ENCODE measurements around the gene CPTP. TPM values are rescaled to one million over a fixed set of nuclear protein-coding genes. Genes with fewer than 3 reads are reported as not detected.

CPTP gene
- total RNA-seq, 1 donor from 2014 or later: 40.1 TPM

GRCh38 chr1:1329304-1330210 lies 5.0 kb downstream of the CPTP start:
- no peak for TF ChIP-seq CTCF (conservative IDR thresholded peaks at IDR 0.05; ENCODE audit: low read depth, low read length)
- H3K4me3 ChIP-seq (ENCODE audit: low read depth, low read length): no peak overlapping the region
- no peak for DNase-seq (ENCODE audit: low read depth)

- no peak for TF ChIP-seq CTCF (conservative IDR thresholded peaks at IDR 0.05; ENCODE audit: low read depth, low read length)
- no peak overlapping the region for H3K4me3 ChIP-seq (ENCODE audit: low read depth, low read length)
- no peak for DNase-seq (ENCODE audit: low read depth)
Observed at GRCh38 chr1:1330366-1331067, 5.9 kb downstream of the CPTP start.

GRCh38 chr1:1331068-1331965 lies 6.7 kb downstream of the CPTP start, which contains the start of gene TAS1R3:
Gene TAS1R3, plus strand, starts transcription at chr1:1331280. Its CDS starts 66 bp downstream, at chr1:1331346.
- no peak for DNase-seq (ENCODE audit: low read depth)

GRCh38 chr1:1332031-1332755 lies 7.6 kb downstream of the CPTP start:
- DNase-seq (ENCODE audit: low read depth): no peak
- no peak for TF ChIP-seq CTCF (conservative IDR thresholded peaks at IDR 0.05; ENCODE audit: low read depth, low read length)
- H3K4me3 ChIP-seq (ENCODE audit: low read depth, low read length): no peak overlapping the region

More at GRCh38 chr1:1331068-1331965, 6.7 kb downstream of the CPTP start, which contains the start of gene TAS1R3:
- no peak for TF ChIP-seq CTCF (conservative IDR thresholded peaks at IDR 0.05; ENCODE audit: low read depth, low read length)
- no peak within 1 kb of the TSS for H3K4me3 ChIP-seq (ENCODE audit: low read depth, low read length)

- no peak for DNase-seq (ENCODE audit: low read depth)
- no peak for TF ChIP-seq CTCF (conservative IDR thresholded peaks at IDR 0.05; ENCODE audit: low read depth, low read length)
- no peak overlapping the region for H3K4me3 ChIP-seq (ENCODE audit: low read depth, low read length)
Observed at GRCh38 chr1:1332774-1333480, 8.3 kb downstream of the CPTP start.

Data from epithelial cell of proximal tubule (primary cell).